Hepatocyte (in vitro differentiated cells): Measurements from ENCODE around the gene COL11A2.

Source experiments
- CTCF ChIP-seq: fragments of 200-600 bp; sonication (generic); IDR thresholded peaks from 2 replicates; pipeline ENCODE4 v1.5.1; 2016; ENCODE audit warnings: antibody characterized with exemption, mild to moderate bottlenecking; ENCODE audit not compliant: poor library complexity
- EZH2 ChIP-seq: fragments of 200-600 bp; sonication (generic); IDR thresholded peaks from 2 replicates; pipeline ENCODE4 v1.6.1; 2016; ENCODE audit warnings: antibody characterized with exemption, mild to moderate bottlenecking, borderline replicate concordance
- EZH2phosphoT487 ChIP-seq: fragments of 200-600 bp; sonication (generic); IDR thresholded peaks from one replicate; pipeline ENCODE4 v1.6.1; 2018; ENCODE audit warnings: antibody characterized with exemption, mild to moderate bottlenecking, low read depth, moderate library complexity; ENCODE audit not compliant: unreplicated experiment, severe bottlenecking

GRCh38 chr6:33167374-33168283 lies 24.6 kb downstream of the COL11A2 start:
- no peak for TF ChIP-seq CTCF
- no peak for TF ChIP-seq EZH2
- no peak for TF ChIP-seq EZH2phosphoT487
